Stimulated activated naive CD8-positive, alpha-beta T cell treated with anti-CD3 and anti-CD28 coated beads, Interleukin-15, Interleukin-2, amounts not matched to agents 100 U/mL and 50 U/mL, for 24 hours (primary cell): Measurements from ENCODE around the gene ASB13.
A peak's percentile ranks its signal among the peaks of the same experiment; 100 is the strongest.
"Not testable (repeated sequence)": the region's sequence is repeated elsewhere in the genome, so short reads cannot be mapped to it uniquely, and the experiment has no call there.

ENCODE experiments used
- ATAC-seq: fragments of 150-1000 bp; cut with Tn5 transposase; one replicate; pipeline ENCODE4 v1.10.0; 2021
- DNase-seq: peaks from one replicate; pipeline ENCODE4 v3.0.0; 2021

ASB13 gene

DNA sequence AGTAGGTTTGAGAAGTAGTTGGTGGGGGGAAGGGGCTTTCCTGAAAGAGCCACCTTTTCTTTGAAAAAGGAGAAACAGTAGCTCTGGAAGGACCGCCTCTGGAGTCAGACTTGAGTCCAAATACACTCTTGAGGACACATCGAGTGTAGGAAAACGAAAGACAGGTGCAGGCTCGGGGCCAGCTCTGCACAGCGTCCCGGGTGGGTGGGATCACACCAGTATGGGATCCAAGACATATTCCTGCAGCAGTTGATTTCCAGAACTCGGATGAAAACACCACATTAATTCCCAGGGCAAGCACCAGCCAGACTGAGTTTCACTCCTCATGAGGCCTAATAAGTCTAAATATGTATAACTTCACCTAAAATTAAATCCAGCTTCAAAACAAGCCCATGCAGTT is 61.4 kb downstream of the ASB13 start:
- ATAC-seq: no peak
- DNase-seq: no peak

DNA sequence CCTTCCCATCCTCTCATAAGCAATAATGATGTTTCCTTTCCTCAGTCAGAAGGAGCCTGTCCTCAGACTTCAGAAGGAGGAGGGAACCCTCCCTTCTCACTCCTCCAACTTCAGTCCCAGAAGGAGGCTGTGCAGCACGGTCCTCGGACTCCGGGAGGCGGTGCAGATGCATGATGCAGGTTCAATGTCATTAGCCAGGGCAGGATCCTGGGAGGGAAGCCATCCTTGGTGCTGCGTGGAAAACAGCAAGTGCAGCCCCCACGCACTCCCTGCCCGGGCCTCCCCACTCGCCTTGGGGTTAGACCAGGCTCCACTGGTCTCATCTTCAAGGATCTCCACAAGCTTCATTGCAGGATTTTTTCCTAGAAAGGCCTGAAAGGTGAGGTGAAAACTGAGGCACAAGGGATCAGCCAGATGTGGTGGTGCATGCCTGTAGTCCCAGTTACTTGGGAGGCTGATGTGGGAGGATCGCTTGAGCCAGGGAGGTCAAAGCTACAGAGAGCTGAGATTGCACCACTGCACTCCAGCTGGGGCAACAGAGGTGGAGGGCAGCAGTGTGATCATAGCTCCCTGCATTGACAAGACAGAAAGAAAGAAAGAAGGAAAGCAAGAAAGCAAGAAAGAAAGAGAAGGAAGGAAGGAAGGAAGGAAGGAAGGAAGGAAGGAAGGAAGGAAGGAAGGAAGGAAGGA is 62.0 kb downstream of the ASB13 start:
- DNase-seq: no peak
- no peak for ATAC-seq

DNA sequence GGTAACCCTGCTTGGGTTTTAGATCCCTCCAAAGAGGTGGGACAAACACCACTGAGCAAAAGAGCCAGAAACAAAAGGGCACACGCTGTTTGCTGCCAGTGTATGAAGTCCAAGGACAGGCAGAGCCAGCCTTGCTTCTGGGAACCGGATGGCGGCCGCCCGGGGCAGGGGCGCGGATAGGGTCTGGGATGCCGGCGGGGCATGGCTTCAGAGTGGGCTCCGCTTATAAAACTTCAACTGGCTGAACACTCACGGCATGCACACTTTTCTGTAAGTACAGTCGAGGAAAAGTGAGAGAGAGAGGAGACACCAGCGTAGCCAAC is 62.6 kb downstream of the ASB13 start:
- no peak for DNase-seq
- no peak for ATAC-seq

DNA sequence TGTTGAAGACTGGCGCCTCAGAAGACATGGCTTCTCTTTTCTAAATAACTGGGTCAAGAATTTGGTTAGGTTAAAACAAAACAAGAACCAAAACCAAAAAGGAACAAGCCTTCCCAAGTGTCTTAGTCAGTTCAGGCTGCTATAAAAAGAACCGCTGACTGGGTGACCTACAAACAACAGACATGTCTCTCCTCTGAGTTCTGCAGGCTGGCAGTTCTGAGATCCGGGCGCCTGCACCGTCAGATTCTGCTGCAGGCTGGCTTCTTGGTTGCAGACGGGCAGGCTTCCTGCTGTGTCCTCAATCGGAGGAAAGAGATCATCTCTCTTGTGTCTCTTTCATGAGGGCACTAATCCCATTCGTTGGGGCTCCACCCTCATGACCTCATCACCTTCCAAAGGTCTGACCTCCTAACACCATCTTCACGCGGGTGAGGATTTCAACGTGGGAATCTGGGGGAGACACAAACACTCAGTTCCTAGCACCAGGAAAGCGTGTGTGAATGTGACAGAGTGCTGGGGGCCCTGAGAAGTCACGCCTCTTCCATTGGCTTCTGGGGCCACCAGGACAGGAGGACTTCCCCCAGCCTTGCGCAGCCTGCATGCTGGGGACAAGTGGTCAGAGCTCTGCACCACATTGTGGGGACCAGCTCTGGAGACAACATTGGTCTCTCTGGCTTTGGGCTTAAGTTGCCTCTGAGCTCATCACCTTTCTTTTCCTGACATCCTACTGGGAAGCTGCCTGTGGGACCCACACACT is 63.1 kb downstream of the ASB13 start:
- no peak for DNase-seq
- ATAC-seq: no peak

DNA sequence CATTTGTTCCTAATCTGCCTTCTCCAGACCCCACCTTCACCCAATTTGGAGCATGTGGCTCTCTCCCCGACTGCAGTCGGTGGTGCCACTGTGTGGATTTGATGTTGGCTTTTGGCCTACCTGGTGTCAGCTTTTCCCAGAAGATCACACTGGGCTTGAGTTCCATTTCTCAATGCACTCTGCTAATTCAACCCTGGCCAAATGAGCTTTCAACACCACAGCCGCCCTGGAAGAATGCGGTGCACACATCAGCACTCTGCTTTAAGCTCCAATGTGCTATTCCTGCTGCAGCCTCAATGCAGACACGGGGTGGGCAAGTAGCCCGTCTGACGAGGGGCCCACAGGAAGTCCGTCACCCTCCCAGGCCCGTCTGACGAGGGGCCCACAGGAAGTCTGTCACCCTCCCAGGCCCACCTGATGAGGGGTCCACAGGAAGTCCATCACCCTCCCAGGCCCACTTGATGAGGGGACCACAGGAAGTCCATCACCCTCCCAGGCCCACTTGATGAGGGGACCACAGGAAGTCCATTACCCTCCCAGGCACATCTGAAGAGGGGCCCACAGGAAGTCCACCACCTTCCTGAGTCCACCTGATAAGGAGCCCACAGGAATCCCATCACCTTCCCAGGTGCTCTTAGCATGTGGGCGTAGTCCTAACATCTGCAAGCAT is 64.4 kb downstream of the ASB13 start:
- DNase-seq (no peak), ATAC-seq (no peak)

DNA sequence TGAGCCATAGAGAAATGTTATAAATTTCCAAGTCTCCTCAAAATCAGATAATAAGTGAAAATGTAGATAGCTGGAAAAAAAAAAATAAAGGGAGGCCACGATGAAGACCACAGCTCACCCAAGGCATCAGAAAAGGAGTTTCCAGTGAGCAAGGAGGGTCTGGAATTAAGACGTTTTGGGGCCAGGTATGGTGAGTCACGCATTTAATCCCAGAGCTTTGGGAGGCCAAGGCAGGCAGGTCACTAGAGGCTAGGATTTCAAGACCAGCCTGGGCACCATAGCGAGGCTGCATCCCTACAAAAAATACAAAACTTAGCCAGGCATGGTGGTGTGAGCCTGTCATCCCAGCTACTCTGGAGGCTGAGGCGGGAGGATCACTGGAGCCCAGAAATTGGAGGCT is 65.5 kb downstream of the ASB13 start:
- ATAC-seq (no peak), DNase-seq (no peak)

DNA sequence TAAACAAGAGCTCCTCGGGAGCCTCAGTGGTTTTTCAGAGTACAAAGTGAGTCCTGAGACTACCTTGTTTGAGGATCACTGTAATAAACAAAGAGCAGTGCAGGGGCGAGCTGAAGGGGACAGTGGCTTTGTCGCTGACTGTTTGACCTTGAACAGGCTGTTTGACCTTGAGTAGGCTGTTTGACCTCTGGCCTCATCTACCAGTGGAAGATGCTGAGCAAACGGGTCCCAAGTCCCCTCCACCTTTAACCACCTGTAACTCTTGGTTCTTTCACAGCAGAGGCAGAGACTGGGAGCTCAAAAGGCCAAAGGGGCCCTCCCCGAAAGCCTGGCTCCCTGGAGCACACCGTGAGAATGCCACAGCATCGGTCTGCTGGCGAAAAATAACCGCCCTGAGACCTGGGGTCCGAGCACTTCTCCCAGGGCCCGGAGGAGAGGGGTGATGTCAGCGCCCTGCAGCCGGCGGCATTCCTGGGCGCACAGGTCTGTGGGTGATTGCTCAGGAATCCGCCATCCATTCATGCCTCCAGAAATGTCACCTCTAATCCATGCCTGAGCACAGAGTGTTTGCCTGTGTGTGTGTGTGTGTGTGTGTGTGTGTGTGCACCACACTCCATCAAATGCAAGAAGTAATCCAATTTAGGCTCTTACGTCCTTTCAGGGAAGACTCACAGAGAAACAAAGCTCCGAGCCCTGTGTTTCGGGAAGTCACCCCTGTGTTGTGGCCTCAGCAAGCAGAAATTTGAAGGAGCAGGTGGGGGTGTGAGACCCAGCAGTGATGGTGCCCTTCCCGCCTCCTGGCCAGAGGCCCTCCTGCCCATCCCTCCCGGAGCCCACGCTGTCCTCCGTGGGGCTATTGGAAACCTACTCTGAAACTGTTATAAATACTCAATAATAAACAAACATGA is 66.5 kb downstream of the ASB13 start:
- no peak for ATAC-seq
- no peak for DNase-seq

DNA sequence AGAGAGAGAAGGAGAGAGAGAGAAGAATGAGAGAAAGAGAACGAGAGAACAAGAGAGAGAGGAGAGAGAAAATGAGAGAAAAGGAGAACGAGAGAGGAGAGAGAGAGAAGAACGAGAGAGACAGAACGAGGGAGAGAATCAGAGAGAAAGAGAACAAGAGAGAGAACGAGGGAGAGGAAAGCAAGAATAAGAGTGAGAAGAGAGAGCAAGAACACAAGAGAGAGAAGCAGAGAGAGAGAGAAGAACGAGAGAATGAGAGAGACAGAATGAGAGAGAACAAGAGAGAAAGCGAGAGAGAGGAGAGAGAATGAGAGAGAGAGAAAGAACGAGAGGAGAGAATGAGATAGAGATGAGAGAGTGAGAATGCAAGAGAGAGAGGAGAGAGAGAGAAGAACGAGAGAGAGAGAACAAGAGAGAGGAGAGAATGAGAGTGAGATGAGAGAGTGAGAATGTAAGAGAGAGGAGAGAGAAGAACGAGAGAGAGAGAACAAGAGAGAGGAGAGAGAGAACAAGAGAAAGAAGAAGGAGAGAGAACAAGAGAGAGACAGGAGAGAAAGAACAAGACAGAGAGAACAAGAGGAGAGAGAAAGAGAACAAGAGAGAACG is 68.2 kb downstream of the ASB13 start:
- DNase-seq: no peak
- no peak for ATAC-seq

DNA sequence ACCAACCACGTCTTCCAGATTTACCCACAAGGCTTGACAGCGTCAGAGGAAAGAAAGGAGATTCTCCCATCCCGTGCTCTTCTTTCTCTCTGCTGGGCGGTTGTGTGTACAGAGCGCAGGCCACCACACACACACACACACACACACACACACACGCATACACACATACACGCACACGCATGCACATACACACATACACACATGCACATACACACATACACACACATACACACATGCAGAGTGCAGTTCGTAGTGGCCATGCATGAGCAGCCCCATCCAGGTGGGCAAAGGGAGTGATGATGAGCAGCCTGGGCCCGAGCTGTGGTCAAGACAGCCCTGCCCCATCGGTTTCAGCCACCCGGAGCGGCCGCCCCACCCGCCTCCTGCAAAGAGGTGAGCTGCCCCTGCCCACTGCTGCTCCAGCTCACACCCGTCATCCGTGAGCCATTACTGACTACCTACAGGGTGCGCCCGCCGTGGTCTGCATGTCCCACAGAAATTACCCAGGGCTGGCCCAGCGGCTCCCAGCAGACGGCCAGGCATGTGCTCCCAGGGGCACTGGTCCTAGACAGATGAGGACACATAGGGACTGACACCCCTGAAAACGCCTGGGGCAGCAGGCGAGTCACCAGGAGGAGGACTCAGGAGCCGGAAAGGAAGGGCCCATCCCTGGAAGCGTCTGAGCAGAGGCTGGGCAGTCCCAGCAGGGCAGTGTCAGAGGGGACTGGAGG is 69.6 kb downstream of the ASB13 start:
- ATAC-seq: no peak
- no peak for DNase-seq

DNA sequence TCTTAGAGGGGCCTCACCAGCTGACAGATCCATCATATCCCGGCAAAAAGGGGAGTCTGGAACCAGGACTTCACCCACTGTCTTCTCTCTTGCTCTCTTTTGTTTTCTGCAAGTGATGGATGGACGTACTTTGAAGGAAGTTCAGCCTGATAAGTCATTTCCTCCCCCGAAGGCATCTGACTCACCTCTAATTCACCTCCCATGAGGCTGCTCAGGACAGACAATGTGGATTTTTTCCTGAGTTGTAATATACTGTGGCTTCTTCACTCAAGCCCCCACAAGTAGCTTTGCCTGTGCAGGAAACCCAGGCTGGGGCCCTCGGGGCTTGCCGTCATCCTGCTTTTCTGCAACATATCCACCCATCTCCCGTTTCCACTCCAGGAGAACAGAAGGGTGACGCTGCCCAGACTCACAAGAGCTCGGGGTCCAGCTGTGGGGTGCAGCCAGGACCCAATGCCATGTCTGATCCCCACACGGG is 70.4 kb downstream of the ASB13 start:
- DNase-seq (no peak), ATAC-seq (no peak)

DNA sequence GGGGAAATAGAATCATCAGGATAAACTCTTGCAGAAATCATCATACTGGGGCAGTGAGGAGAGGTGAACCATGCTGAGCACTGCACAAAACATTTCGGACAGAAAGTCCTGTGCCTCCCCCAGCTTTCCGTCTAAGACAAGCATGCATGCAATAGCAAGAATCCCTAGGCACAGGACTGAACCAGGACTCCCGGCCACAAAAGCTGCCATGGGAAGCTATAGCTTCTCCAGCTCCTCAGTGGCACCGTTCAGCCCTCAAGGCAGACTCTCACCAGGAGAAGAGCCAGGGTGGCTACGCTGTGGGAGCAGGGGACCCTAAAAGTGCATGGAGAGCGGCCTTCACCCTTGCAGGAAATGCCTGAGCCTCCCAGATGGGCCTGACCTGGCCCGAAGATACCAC is 70.8 kb downstream of the ASB13 start:
- DNase-seq: no peak
- ATAC-seq: no peak

DNA sequence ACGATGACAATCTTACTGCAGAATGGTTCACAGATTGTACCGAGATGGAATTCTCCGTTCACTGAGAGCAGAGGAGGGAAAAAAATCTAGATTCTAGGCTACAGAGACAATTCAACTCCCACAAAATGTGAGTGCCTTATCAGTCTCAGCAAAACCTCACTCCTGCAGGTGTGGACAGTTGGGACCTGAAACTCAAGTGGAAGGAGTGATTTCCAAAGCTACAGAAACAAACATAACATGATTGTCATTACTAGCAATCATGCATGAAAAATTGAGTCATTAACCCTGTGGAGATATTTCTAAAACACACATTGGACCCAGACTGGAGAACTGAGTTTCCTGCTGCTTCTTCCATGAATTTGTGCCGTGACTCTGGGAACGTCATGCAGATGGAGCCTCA is 71.3 kb downstream of the ASB13 start:
- no peak for DNase-seq
- no peak for ATAC-seq

DNA sequence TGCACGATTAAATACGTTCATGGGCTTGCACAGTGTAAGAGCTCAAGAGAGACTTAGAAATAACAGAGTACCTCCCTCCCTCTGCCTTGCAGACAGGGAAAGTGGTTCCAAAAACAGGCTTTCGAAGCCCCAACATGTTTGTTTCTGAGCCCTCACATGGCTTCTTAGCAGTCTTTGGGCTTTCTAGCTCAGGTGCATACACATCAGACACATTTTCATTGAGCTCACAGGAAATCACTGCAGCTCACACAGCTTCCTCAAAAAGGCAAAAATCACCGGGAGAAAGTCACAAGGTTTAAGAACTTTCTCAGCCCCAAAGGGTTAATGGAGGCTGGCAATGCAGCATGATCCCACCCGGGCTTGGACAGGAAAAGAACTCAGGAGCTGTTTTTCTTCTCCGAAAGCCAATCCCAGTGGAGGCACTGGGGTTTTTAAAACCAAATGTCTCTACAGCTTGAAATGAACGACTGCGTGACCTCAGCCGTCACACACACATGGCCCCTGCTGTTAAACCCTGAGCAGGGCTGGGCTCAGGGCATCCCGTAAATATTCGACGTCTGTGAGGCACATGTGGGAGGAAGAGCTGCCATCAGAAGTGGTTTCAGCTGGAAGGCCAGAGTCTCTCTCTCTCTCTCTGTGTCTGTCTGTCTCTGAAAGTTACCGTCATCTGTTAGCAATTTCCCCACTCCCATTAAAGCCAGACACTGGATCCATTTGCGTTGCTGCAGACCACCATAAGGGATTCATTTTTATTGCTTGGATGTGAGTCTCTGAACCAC is 71.9 kb downstream of the ASB13 start:
- ATAC-seq: no peak
- no peak for DNase-seq

DNA sequence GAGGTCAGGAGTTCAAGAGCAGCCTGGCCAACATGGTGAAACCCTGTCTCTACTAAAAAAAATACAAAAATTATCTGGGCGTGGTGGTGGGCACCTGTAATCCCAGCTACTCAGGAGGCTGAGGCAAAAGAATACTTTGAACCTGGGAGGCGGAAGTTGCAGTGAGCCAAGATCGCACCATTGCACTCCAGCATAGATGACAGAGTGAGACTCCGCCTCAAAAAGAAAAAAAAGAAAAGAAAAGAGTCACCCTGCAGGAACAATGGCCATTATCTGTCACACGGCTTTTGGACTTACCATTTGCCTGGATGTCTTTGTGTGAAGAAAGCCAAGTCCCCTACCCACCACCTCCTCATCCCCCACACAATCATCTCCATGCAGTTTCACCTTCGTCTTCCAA is 73.0 kb downstream of the ASB13 start:
- DNase-seq, ATAC-seq: not testable (repeated sequence)

DNA sequence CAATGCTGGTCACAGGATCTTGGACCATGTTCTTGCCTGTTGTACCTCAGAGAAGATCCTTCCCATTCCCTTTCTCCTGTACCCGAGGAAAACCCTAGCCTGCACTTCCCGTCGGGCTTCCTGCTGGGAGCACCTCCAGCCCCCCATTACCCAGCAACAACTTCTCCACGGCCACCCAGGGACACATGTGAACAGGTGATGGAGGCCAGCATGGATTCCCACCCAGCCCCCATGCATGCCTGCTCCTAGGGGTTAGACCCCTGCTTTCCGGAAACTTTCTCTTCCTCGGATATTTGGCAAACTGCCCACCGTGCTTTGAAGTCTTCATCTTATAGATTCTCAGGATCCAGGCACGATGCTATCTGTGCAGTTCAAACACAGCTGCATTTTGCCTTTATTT is 74.3 kb downstream of the ASB13 start:
- ATAC-seq (no peak), DNase-seq (no peak)

DNA sequence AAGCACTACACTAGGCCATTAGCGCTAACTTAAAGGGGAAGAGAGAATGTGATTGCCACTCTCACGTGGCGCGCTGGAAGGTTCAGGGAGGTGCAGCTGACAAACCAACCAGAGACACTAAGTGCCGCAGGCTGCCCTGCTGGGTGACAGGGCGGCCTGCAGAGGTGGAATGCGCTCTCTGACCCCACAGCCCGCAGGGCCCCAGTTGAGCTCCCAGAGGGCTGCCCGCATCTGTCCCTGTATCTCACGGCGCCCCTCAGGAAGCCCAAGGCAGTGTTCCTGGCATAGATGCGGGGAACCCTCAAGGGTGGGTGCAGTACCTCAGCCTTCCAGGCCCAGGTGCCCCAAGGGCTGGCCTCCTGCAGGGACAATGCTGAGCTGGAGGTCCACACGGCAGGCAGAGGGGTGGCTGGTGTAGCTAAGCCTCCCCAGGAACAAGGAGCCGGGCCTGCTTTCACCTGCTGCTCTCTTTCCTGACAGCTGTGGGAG is 75.0 kb downstream of the ASB13 start:
- no peak for ATAC-seq
- DNase-seq: no peak

DNA sequence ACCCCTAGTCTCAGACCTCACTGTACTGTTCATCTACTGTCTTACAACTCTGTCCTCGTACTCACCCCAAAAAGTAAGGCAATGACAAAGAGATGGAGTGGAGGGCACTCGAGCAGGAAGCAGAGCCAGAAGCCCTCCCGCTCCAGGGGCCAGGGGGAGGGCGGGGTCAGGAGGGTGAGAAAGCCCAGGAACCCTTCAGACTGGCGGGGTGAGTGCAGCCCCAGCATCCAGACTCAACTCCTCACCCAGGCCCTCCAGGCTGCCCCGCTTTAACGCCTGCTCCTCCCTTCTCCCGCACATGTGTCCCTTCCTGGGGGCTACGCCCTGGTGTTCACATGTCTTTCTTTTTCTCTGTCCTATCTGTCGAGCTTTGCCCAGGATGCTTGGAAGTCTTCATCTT is 75.6 kb downstream of the ASB13 start:
- no peak for ATAC-seq

DNA sequence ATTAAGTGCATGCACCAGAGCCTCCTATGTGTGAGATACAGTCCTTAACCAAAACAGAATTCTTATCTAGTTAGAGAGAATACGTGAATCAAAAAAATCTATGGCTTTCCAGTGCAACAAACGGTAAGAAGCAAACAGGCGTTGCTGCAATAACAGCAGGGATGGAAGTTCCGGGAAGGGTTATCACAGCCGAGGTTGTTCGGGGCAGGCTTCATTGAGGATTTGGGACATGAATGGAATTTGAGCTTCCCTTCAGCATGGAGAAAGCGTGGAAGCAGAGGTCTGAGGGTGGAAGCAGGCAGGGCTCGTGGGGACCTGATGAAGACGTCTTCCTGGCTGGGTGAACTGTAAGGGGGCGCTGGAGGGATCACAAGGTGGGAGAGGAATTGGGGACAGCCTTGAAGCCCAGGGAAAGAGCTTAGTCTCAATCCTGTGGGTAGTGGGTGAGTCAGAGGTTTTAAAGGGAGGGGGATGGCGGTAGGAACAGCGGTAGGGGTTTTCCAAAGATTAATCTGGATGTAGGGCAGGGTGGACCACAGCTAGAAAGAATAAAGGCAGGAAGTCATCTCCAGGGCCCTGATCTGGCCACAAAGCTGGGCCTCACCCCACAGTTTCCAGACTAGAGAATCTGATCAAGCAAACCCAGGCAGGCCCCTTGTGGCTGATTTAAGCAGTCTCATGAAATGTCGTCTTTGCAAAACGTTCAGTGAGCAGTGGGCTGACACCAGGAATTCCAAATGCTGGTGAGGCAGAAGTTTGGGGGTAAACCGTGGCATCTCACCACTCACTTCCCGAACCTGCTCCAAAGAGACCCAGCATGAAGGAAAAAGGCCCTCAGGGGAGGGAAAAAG is 76.5 kb downstream of the ASB13 start:
- no peak for DNase-seq

More for the DNA sequence above, 75.6 kb downstream of the ASB13 start:
- no peak for DNase-seq

DNA sequence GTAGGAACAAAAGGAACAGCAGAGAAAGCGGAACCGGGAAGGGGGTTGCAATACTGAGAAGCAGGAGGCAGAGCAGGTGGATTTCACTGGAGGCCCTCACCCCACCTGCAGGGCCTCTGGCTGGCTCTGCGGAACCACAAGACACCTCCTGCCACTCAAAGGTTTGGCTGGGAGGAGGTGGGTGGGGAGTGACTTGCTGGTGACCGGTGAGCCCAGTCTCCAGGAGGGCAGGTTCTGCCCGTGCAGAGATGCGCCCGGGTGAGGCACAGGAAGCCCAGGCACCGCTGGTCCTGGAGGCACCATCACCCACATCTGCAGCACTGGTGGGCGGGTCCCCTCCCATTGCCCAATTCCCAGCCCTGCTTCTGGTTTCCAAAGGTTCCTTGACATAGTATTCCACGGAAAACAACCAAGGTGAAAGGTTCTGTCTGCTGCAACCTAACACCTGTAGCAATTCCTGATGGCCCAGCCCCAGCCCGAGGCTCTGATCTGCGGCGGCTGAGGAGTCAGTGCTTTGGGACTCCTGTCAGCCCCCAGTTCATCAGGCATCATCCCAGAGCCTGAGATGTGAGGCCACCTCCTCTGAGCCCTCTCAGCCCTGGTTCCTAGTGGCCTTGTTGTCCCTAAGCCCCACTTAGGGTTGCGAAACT is 77.3 kb downstream of the ASB13 start:
- DNase-seq: no peak
- no peak for ATAC-seq

More for the DNA sequence above, 76.5 kb downstream of the ASB13 start:
- peak; percentile 15 for ATAC-seq
